Stimulated activated CD8-positive, alpha-beta memory T cell treated with anti-CD3 and anti-CD28 coated beads, Interleukin-7, amount 100 ng/mL, for 4 hours (primary cell): Measurements from ENCODE around the gene PAGE3.

Source experiments
- DNase-seq, 2 donors: peaks; one replicate each; pipeline ENCODE4 v3.0.0-alpha.2; 2020; ENCODE audit warnings: low read depth in 2 of 2

The PAGE3 gene

GRCh38 chrX:55264816-55265215, at the start of gene PAGE3:
TSS of gene PAGE3 (minus strand) at chrX:55264916. CDS start at chrX:55263903, 1,013 bp downstream.
- no peak for DNase-seq

- DNase-seq = no peak
Measured at GRCh38 chrX:55312655-55313054, 47.9 kb upstream of the PAGE3 start.

DNA sequence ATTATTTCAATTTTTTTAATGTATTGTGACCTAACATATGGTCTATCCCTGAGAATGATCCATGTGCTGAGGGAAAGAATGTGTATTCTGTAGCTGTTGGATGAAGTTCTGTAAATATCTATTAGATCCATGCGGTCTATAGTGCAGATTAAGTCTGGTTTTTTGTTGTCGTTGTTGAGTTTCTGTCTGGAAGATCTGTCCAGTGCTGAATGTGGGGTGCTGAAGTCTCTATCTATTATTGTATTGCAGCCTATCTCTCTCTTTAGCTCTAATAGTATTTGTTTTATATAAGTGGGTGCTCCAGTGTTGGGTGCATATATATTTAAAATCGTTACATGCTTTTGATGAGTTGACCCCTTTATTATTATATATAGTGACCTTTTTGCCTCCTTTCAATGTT, 26.2 kb upstream of the PAGE3 start:
- DNase-seq = no peak

DNA sequence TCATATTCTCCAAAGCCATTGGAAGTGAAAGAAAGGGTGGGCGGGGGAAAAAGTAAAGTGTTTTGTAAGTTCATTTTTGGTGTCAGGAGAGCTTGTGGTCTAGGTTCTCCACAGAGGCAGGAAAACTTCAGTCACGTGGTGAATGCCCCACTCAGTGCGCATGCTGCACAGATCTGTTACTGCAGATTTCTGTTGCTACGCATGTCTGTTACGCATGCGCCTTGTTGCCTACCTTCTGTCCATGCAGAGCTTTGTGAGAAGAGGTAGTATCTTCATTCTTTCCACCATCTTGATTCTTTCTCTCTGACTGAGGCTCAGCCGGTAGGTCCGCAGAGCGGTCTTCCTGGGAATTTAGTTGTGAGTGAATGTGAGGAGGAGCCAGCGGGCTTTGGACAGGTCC, 15.1 kb upstream of the PAGE3 start:
- DNase-seq = no peak

DNA sequence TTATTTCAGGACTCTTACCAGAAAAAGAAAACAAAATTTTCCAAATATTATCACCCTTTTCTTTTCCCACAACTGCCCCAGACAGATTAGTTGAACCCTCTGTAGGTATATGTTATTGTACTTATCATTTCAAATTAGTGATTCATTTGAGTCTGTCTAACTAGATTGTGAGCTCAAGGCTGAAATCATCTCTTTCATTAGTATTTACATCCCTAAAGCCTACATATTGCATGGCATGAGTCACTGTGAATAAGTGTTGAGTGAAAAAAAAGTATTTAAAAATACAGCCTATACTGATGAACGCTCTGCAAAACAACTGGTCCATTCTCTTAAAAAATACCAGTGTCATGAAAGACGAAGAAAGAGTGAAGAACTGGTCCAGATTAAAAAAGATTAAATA, 3.9 kb downstream of the PAGE3 start:
- DNase-seq = no peak

DNA sequence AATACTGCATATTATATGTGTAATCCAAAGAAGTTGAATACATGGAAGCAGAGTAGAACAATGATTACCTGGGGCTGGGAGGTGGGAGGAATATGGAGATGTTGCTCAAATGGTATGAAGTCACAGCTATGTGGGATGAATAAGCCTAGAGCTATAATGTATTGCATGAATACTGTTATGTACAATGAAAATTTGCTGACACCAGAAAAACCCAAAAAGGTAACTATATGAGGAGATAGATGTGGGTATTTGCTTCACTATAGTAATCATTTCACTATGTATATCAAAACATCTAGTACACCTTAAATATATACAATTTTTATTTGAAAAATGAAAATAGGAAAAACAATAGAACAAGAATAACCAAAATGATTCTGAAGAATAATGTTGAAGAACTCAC, 11.2 kb downstream of the PAGE3 start:
- no peak for DNase-seq

DNA sequence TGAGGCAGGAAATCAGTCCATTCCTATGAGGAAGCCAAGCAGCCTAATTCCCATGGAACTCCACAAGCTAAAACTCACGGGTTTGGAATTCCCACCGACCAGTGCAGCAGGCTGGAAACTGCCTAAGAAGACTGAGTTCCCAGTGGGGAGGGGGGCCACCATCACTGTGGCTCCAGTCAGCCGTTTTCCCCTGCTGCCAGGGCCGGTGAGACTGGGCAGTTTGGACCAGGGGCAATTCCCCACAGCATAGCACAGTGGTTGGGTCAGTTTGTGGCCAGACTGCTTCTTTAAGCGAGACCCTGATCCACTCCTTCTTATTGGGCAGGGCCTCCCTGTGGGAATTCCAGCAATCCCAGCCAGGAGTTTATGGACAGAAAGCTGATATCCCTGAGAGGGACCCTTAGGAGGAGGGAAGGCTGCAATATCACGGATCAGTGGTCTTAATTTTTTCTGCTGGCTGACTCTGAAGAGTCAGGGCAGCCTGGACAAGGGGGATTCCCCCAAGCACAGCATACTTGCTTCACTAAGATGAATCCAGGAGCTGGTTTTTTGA, 23.9 kb downstream of the PAGE3 start:
- DNase-seq = no peak

DNA sequence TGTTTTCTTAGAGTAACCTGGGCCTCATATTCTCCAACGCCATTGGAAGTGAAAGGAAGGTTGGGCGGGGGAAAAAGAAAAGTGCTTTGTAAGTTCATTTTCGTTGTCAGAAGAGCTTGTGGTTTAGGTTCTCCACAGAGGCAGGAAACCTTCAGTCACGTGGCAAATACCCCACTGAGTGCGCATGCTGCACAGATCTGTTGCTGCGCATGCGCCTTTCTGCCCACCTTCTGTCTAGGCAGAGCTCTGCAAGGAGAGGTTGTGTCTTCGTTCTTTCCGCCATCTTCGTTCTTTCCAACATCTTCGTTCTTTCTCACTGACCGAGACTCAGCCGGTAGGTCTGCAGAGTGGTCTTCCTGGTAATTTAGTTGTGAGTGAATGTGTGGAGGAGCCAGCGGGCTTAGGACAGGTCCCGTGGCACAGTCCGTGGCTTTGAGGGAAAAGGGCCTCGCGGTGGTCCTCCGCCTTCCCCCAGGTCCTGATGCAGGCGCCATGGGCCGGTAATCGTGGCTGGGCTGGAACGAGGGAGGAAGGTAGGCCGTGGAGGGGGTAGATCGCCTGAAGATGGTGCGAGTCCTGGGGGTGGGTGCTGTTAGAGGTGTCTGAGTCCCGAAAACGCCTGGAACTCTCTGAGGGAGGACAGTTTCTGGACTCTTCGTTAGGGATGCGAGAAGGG, 44.5 kb downstream of the PAGE3 start, which contains the start of gene PAGE5:
PAGE5 (plus strand) TSS at position 228 of the 676 bp plus-strand sequence. CDS start 1,037 bp downstream, outside the sequence.
- DNase-seq = no peak

DNA sequence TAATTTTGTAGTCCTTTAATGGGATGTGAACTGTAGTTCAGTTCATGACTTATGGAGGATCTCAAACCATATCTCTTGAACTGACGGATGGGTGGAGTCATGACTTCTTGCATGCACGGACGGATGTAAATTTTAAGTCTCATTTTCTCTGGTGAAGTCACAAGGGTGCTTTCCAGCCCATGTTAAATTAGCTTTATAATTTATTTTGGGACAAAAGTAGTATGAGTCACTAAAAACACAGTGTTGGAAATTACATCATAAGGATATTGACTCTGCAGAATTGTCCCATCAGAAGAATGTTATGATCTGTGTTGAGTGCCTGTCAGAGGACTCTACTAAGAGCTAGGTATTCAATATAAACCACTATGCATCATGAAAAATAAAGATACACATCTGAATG, 51.3 kb downstream of the PAGE3 start:
- no peak for DNase-seq

DNA sequence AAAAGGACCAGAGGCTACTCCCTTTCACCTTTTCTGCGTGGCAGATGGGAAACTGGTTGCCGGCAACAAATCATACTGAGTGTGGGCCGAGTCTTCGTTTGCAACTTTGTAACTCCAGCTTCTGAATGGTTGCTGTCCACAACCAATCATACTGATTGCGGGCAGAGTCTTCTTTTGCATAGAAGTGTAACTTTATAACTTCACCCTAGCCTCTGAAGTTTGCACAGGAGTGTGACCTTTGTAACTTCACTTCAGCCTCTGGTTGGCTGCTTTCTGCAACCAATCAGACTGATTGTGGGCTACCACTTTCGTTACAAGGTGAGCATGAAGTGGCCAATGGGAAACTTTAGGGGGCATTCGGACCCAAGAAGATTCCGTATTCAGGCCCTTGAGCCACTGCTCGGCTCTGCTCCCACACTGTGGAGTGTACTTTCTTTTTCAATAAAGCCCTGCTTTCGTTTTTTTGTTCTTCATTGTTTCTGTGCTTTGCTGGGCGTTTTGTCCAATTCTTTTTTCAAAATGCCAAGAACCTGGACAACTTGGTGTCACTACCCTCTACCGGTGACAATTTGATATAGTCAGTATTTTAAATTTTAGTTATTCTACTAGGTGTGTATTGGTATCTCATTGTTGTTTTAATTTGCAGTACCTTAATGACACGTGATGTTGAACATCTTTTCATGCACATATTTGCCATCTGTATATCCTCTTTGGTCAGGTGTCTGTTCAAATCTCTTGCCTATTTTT, 53.6 kb downstream of the PAGE3 start:
- DNase-seq = no peak
